Right lung (tissue), 10 donors: ENCODE data around the gene OR5M11. TPM values are rescaled to one million over a fixed set of nuclear protein-coding genes. Genes with fewer than 3 reads are reported as not detected.
"Not testable (repeated sequence)": the region's sequence is repeated elsewhere in the genome, so short reads cannot be mapped to it uniquely, and the experiment has no call there.

ENCODE experiments used
- DNase-seq, 2 donors: peaks; one replicate each; pipeline ENCODE4 v3.0.0-alpha.2; 2013
- long read RNA-seq, 8 donors: transcript quantifications; one replicate each; lab custom pipeline, GENCODE V29; 2026
- polyA plus RNA-seq, 5 donors: library from polyadenylated mRNA; unstranded; fragments of 120-200 nt; gene quantifications; one replicate each; pipeline versions ENCODE4 v1.2.1 to v1.2.3, GENCODE V29; 2013; ENCODE audit warnings: inconsistent platforms in 1 of 5, low replicate concordance in 1 of 5; ENCODE audit not compliant: insufficient read length in 5 of 5, insufficient read depth in 1 of 5

OR5M11 gene
- not detected for polyA plus RNA-seq
- long read RNA-seq, donor 1: 0 reads
- long read RNA-seq, donor 2: 0 reads
- long read RNA-seq, donor 3: 0 reads
- long read RNA-seq, donor 4: 0 reads
- long read RNA-seq, donor 5: 0 reads
- long read RNA-seq, donor 6: 0 reads
- long read RNA-seq, donor 7: 0 reads
- long read RNA-seq, donor 8: 0 reads

DNA sequence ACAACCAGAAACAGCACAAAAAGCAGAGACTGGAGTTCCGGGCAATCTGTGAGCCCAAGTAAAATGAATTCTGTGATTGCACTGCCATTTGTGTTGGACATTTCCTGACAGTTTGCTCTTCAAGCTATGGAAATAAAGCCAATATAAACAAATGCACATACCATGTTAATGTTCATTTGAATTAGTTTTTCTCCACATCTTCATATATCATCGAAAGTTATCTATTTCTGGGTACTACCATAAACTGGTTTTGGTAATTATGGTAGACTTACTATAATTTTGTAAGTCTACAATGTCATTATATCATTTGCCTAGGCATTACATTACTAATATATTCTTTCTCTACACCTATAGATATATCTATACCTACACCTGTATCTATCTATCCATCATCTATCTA, at the start of gene OR5M11:
OR5M11 (minus strand) TSS at position 101 of the 400 bp plus-strand sequence; CDS start at position 101, 0 bp downstream.
- no peak for DNase-seq

DNA sequence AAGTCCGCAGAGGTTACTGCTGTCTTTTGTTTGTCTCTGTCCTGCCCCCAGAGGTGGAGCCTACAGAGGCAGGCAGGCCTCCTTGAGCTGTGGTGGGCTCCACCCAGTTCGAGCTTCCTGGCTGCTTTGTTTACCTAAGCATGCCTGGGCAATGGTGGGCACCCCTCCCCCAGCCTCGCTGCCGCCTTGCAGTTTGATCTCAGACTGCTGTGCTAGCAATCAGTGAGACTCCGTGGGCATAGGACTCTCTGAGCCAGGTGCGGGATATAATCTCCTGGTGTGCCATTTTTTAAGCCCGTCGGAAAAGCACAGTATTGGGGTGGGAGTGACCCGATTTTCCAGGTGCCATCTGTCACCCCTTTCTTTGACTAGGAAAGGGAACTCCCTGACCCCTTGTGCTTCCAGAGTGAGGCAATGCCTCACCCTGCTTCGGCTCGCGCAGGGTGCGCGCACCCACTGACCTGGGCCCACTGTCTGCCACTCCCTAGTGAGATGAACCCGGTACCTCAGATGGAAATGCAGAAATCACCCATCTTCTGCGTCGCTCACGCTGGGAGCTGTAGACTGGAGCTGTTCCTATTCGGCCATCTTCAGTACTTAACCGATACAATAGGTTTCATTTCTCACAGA, 49.1 kb upstream of the OR5M11 start:
- not testable (repeated sequence) for DNase-seq

DNA sequence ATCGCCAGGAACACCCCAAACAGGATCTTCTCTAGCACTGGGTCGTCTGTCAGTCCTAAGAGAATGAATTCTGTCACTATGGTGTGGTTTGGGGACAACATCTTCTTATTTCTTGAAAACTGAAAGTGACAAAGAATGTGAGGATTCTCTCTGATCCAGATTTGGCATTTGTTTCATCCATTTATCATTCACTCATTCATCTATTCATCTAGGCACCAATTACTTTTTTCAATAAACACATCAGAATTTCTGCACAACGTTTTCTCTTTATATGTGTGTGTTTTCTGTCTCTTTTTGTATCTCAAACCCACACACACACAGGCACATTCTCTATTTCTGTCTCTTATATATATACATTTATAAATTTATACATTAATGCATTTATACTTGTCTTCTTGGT, 34.6 kb upstream of the OR5M11 start, which contains the start of gene OR5M10:
OR5M10 (minus strand) TSS at position 101 of the 400 bp plus-strand sequence; CDS start at position 101, 0 bp downstream.
- no peak for DNase-seq

DNA sequence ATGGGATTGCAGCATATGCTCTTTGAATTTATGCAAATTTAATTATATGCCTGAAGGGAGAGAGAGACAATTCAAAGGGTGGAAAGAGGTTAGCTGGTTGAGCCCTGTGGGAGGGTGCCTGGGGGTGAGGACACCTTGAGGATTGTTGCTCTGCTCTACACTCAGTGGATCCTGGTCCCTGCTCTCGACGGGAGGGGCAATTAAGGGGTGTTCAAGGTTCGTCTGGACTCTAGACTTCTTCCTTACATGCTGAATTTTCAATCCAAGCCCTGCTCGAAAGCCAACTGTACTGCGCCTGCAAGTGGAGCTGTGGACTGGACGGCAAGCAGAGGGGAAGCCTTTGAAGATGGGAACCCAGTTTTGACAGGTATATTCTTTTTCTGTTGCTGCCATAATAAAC, 15.5 kb upstream of the OR5M11 start:
- DNase-seq: no peak

DNA sequence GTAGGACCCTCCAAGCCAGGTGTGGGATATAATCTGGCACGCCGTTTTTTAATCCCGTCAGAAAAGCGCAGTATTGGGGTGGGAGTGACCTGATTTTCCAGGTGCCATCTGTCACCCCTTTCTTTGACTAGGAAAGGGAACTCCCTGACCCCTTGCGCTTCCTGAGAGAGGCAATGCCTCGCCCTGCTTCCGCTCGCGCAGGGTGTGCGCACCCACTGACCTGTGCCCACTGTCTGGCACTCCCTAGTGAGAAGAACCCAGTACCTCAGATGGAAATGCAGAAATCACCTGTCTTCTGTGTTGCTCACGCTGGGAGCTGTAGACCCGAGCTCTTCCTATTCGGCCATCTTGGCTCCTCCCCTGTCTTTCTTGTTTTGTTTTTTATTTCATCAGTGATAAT, 11.6 kb upstream of the OR5M11 start:
- DNase-seq: not testable (repeated sequence)

DNA sequence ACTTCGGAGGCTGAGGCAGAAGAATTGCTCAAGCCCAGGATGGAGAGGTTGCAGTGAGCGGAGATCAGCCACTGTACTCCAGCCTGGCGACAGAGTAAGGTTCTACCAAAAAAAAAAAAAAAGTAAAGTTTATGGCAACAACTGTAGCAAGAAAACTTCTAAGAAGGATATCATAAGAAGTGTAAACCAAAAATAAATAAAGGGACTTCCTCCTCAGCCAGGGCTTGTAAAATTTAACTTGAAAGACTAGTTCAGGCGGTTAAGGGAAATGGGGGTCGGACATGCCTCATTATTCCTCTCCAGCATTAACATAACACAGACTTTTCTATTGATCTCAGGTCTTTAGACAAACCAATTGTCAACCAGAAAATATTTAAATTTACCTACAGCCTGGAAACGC, 2.5 kb upstream of the OR5M11 start:
- DNase-seq: no peak

DNA sequence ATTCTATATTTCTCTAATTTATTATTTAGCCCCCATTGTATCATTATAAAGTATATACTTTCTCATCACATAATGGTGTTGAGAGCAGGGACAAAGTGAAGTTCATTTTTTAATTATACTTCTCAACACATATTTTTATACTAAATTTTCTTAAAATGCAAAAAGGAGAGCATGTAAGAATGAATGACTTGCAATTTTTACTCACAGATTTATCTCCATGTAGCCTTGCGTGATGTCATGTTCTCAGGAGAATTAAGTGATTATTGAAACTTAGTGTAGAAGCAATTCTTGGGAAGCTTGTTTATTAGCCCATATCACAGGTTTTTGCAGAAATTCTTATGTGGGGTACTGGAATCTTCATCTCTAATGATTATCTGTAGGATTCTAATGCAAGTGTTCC, 682 bp upstream of the OR5M11 start:
- no peak for DNase-seq

DNA sequence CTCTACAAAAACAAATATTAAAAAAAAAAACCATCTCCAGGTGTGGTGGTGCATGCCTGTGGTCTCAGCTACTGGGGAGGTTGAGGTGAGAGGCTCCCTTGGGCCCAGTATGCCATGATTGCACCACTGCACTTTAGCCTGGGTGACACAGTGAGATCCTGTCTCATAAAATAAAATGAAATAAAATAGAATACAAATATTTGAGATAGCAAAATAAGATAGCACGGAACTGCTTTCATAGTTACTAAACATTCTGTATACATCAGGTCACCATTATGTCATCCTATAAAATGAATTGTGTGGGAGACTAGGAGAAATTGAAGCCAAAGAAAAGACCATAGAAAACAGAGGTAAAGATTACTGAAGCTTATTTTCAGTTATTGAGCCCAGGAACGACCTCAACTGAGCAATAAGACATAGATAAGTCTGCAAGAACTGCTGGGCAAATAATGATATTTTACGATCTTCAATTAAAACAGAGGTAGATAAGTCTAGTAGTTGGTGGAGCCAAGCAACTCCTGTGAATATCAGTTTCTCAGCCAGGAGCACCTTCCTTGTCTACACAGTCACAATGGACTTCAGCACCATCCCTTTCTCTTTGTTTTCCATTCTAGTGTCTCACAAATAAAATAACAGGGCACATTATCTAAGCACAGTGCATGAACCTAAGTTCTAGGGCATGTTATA, 9.9 kb downstream of the OR5M11 start:
- DNase-seq: no peak

DNA sequence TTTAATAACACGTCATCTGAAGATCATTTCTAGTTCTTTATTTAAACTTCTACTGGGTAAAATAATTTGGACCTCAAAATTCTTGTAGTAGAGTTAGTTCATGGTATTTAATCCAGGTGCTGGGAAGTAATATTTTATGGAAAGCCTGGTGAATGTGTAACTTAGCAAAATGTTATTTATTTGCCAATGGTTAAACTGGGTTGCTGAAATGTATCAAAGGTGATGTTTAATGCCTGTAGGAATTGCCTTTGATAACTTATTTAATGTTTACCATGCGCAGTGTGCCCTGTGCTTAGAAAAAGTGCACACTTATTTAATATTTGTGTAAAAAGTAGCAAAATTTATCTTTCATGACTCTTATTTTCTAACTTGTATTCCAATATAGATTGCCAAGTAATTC, 11.2 kb downstream of the OR5M11 start:
- no peak for DNase-seq

DNA sequence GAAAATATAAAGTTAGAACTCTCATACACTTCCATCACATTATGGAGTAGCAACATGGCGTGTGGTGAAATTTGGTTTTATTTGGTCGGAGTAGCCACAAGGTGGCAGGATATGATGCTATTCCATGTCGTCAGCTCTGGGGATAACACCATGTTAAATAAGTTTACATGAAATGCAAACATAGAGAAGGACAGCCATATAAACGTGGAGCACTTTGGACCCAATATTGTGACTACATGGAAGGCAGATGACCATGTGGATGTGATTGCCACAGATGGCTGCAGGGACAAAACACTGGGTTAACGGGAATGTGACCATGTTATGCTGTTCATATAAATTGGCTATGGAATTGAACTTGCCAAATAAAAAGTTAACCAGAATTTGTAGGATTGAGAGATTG, 21.0 kb downstream of the OR5M11 start:
- no peak for DNase-seq

DNA sequence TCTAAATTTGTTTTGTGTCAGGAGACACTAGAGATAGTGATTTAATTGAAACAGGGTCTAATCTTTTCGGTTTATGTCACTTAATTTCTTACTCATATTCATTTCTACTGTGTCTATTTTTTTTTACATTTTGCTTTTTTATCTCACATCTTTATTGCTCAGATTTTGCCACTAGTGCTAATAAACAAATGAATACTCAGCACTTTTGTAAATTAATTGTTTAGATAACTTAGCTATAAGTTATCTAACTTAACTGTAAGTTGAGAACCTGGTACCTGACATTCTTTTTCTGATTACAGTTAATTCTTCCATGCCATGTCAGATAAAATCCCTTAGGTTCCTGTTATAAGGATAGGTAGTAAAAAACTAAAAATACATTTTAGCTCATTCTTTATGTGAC, 29.8 kb downstream of the OR5M11 start:
- DNase-seq: no peak

DNA sequence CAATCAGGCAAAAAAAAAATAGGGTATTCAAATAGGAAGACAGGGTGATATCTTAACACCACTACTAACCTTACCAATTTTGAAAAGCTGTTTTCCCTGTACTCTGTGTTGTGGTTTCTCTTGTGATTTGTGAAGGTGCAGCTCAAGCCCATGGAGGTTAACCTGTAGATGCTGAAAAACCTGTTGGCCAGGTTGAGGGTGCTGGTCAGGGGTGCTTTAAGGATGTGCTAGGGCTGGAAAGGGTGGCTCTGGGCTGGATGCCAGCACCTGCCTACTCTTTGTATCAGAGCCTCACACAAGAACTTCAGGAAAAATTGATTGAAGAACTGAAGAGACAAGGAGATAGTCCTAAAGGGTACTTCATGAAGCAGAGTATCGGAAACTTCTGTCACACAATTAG, 33.6 kb downstream of the OR5M11 start:
- peak in 1 of 2 donors; percentile 3 for DNase-seq

DNA sequence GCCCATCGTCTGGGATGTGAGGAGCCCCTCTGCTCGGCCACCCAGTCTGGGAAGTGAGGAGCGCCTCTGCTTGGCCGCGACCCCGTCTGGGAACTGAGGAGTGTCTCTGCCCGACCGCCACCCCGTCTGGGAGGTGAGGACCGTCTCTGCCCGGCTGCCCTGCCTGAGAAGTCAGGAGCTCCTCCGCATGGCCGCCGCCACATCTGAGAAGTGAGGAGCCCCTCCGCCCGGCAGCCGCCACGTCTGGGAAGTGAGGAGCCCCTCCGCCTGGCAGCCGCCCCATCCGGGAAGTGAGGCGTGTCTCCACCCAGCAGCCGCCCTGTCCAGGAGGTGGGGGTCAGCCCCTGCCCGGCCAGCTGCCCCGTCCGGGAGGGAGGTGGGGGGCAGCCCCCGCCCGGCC, 46.0 kb downstream of the OR5M11 start:
- no peak for DNase-seq

DNA sequence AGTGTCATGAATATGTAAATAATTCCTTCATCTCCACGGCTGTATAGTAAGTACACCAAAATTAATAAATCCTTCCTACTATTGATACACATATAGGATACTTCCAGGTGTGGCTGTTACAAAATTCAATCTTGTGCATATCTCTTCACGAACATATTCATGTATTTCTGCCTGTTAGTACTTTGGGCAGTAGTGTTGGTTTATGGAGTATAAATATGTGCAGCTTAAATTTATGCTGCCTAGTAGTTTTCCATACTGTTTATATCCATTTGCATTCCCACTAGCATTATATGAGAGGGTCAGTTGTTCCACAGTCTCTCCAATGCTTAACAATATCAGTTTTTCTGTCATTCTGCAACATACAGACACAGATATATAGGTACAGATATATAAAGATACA, 47.9 kb downstream of the OR5M11 start:
- no peak for DNase-seq

Other genes starting within 250 kb of the OR5M11 start
- gene OR8K3, start 228.1 kb downstream of the OR5M11 start, polyA plus RNA-seq: not detected
- not detected for gene OR8K1, start 197.2 kb downstream of the OR5M11 start, polyA plus RNA-seq
- gene OR8J1, start 189.0 kb downstream of the OR5M11 start, polyA plus RNA-seq: not detected
- gene OR8U1, start 167.6 kb downstream of the OR5M11 start, polyA plus RNA-seq: not detected
- gene OR5AL1, start 130.6 kb downstream of the OR5M11 start, polyA plus RNA-seq: not detected
- not detected for gene OR5M3, start 69.9 kb downstream of the OR5M11 start, polyA plus RNA-seq
- not detected for gene OR5M8, start 51.9 kb downstream of the OR5M11 start, polyA plus RNA-seq
- not detected for gene OR5M10, start 34.5 kb upstream of the OR5M11 start, polyA plus RNA-seq
- gene OR5M1, start 71.6 kb upstream of the OR5M11 start, polyA plus RNA-seq: not detected
- gene OR5AP2, start 99.2 kb upstream of the OR5M11 start, polyA plus RNA-seq: not detected
- gene OR5AR1, start 120.4 kb upstream of the OR5M11 start, polyA plus RNA-seq: not detected
- gene OR9G1, start 155.8 kb upstream of the OR5M11 start, polyA plus RNA-seq: not detected
- not detected for gene OR9G4, start 205.4 kb upstream of the OR5M11 start, polyA plus RNA-seq